Activated CD8-positive, alpha-beta memory T cell treated with anti-CD3 and anti-CD28 coated beads, Interleukin-2, amount 10 ng/mL, durations not matched to agents 7 days and 5 days (primary cell): ENCODE results near the gene GTF2A1L. TPM values are rescaled to one million over a fixed set of nuclear protein-coding genes. Genes with fewer than 3 reads are reported as not detected.
"Not testable (repeated sequence)": the region's sequence is repeated elsewhere in the genome, so short reads cannot be mapped to it uniquely, and the experiment has no call there.

Source experiments
- ATAC-seq: fragments of 150-1000 bp; cut with Tn5 transposase; one replicate; pipeline ENCODE4 v1.10.0; 2021; ENCODE audit warnings: moderate library complexity
- CTCF ChIA-PET: fragments of 350-600 bp; sonication (Branson Sonifier 250); formaldehyde crosslinking; loops from one replicate; lab custom pipeline; 2021; ENCODE audit warnings: antibody characterized with exemption; lab: Charles Lee
- DNase-seq: peaks from one replicate; pipeline ENCODE4 v3.0.0-alpha.2; 2020
- H3K27ac Mint-ChIP-seq: one replicate; pipeline ENCODE4 v1.8.0; 2021; ENCODE audit warnings: mild to moderate bottlenecking, mixed read lengths
- H3K27me3 Mint-ChIP-seq: one replicate; pipeline ENCODE4 v1.8.0; 2021; ENCODE audit warnings: mixed read lengths
- H3K36me3 Mint-ChIP-seq: one replicate; pipeline ENCODE4 v1.8.0; 2021; ENCODE audit warnings: mild to moderate bottlenecking, mixed read lengths
- H3K4me1 Mint-ChIP-seq: one replicate; pipeline ENCODE4 v1.8.0; 2021; ENCODE audit warnings: mixed read lengths
- H3K4me3 Mint-ChIP-seq: one replicate; pipeline ENCODE4 v1.8.0; 2021; ENCODE audit warnings: mild to moderate bottlenecking, moderate library complexity, mixed read lengths
- H3K9me3 Mint-ChIP-seq: one replicate; pipeline ENCODE4 v1.8.0; 2022; ENCODE audit warnings: low read depth, mixed read lengths
- total RNA-seq, 2 experiments: library from RNA; stranded (reverse); gene quantifications; one replicate each; pipeline ENCODE4 v1.2.3, GENCODE V29; 2021

GTF2A1L gene
- total RNA-seq, 2 experiments from 2014 or later, result not detected

GRCh38 chr2:48693645-48694044 lies 76.0 kb downstream of the GTF2A1L start:
- DNase-seq (no peak), ATAC-seq (no peak)
- Mint-ChIP-seq H3K27me3 (no peaks in the 10 kb centered on the region), H3K4me3 (no peak overlapping the region), H3K9me3 (no peaks in the 10 kb centered on the region), H3K4me1 (no peaks in the 10 kb centered on the region), H3K36me3 (no peaks in the 10 kb centered on the region), H3K27ac (no peak overlapping the region)
- CTCF ChIA-PET, result no interaction called here

GRCh38 chr2:48694149-48694548 lies 76.5 kb downstream of the GTF2A1L start:
- no peak for DNase-seq
- no peaks in the 10 kb centered on the region for H3K36me3 Mint-ChIP-seq

DNA sequence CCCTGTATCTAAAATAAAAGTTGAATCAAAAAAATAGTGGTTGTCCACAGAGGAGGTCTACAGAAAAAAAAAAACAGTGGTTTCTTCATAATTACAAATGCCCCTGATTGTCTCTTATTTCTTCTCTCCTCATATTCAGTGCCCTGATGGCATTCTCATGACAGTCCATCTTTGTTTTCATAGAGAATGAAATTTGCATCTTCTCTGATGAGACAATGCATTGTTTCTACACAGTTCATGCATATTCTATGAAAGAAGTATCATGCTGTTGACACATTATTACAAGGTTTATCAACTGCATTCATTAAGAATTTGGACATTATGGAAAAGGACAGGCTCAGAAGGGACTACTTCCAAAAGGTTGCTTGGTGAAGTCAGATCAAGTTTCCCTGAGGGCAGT lies 78.3 kb downstream of the GTF2A1L start:
- H3K36me3 Mint-ChIP-seq, result no peaks in the 10 kb centered on the region
- H3K27me3 Mint-ChIP-seq, result no peaks in the 10 kb centered on the region
- H3K4me1 Mint-ChIP-seq, result no peaks in the 10 kb centered on the region
- H3K9me3 Mint-ChIP-seq, result no peaks in the 10 kb centered on the region
- ATAC-seq, result no peak
- no peak overlapping the region for H3K27ac Mint-ChIP-seq
- CTCF ChIA-PET, result no interaction called here
- no peak overlapping the region for H3K4me3 Mint-ChIP-seq
- DNase-seq, result no peak

More at GRCh38 chr2:48694149-48694548, 76.5 kb downstream of the GTF2A1L start:
- CTCF ChIA-PET, result no interaction called here
- Mint-ChIP-seq H3K27ac (no peak overlapping the region), H3K27me3 (no peaks in the 10 kb centered on the region), H3K9me3 (no peaks in the 10 kb centered on the region), H3K4me1 (no peaks in the 10 kb centered on the region), H3K4me3 (no peak overlapping the region)
- ATAC-seq, result no peak

DNA sequence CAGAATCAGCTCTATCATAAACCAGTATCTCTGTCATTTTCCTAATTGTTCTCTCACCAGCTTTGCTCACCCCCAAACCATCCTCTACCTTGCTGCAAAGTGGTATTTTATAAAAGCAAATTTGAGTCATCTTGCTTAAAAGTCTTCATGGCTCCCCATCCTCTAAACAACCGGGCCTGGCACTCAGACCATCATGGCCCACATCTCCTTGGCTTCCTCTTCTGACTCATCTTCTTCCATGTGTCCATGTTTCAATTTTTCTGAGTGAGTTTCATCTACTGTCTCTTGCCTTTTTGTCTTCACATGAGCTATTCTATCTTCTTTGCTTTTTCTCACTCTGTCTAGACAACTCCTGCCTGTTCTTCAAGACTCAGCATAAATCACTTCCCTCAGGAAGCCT lies 79.2 kb downstream of the GTF2A1L start:
- Mint-ChIP-seq H3K9me3 (no peaks in the 10 kb centered on the region), H3K4me1 (no peaks in the 10 kb centered on the region), H3K4me3 (no peak overlapping the region), H3K27me3 (no peaks in the 10 kb centered on the region), H3K27ac (no peak overlapping the region), H3K36me3 (no peaks in the 10 kb centered on the region)
- CTCF ChIA-PET, result interaction anchor here (0.5 kb wide), 1 partner anchor 18 kb away, joined by 3 read pairs; no protein-coding TSS in a partner anchor
- ATAC-seq, result no peak
- DNase-seq, result no peak

GRCh38 chr2:48699348-48699930 lies 81.8 kb downstream of the GTF2A1L start:
- CTCF ChIA-PET, result no interaction called here
- H3K4me1 Mint-ChIP-seq, result no peaks in the 10 kb centered on the region
- no peak overlapping the region for H3K4me3 Mint-ChIP-seq
- no peak overlapping the region for H3K27ac Mint-ChIP-seq
- H3K27me3 Mint-ChIP-seq, result no peaks in the 10 kb centered on the region
- no peaks in the 10 kb centered on the region for H3K36me3 Mint-ChIP-seq
- ATAC-seq (no peak), DNase-seq (no peak)
- H3K9me3 Mint-ChIP-seq, result no peaks in the 10 kb centered on the region

DNA sequence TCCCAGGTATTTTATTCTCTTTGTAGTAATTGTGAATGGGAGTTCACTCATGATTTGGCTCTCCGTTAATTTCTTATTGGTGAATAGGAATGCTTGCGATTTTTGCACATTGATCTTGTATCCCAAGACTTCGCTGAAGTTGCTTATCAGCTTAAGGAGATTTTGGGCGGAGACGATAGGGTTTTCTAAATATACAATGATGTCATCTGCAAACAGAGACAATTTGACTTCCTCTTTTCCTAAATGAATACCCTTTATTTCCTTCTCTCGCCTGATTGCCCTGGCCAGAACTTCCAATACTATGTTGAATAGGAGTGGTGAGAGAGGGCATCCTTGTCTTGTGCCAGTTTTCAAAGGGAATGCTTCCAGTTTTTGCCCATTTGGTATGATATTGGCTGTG lies 86.0 kb downstream of the GTF2A1L start:
- DNase-seq, CTCF ChIA-PET, H3K36me3 Mint-ChIP-seq, H3K4me3 Mint-ChIP-seq, H3K9me3 Mint-ChIP-seq, H3K27me3 Mint-ChIP-seq, H3K4me1 Mint-ChIP-seq, H3K27ac Mint-ChIP-seq, ATAC-seq: not testable (repeated sequence)

- Mint-ChIP-seq H3K4me3 (no peak overlapping the region), H3K4me1 (no peaks in the 10 kb centered on the region), H3K36me3 (no peaks in the 10 kb centered on the region), H3K27ac (no peak overlapping the region), H3K27me3 (no peaks in the 10 kb centered on the region), H3K9me3 (no peaks in the 10 kb centered on the region)
- ATAC-seq (no peak), DNase-seq (no peak)
- CTCF ChIA-PET, result no interaction called here
Observed at GRCh38 chr2:48707466-48707865, 89.8 kb downstream of the GTF2A1L start.

GRCh38 chr2:48709096-48710034 lies 91.7 kb downstream of the GTF2A1L start:
- DNase-seq (no peak), ATAC-seq (no peak)
- Mint-ChIP-seq H3K27me3 (no peaks in the 10 kb centered on the region), H3K4me1 (no peaks in the 10 kb centered on the region), H3K4me3 (no peak overlapping the region), H3K36me3 (no peaks in the 10 kb centered on the region), H3K9me3 (no peaks in the 10 kb centered on the region), H3K27ac (no peak overlapping the region)
- CTCF ChIA-PET, result no interaction called here

DNA sequence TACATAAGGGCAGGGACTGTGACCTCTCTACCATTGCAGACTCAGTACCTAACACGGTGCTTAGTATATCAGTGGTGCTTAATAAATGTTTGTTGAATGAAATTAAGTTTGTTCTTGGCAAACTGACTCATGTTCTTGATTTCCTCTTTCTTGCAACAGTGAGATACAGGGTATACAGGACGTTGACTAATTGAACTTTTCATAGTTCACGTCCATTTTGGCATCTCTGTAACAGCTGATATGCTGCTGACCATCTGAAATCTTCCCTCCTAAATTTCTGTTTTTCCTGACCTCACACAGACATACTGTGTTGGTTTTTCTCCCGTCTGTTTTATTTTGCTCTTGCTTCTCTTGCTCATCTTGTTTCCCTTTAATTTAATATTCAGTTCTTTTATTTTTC lies 93.7 kb downstream of the GTF2A1L start:
- no peak for DNase-seq
- no peak overlapping the region for H3K27ac Mint-ChIP-seq
- CTCF ChIA-PET, result no interaction called here
- H3K36me3 Mint-ChIP-seq, result no peaks in the 10 kb centered on the region
- H3K9me3 Mint-ChIP-seq, result no peaks in the 10 kb centered on the region
- H3K4me1 Mint-ChIP-seq, result no peaks in the 10 kb centered on the region
- H3K27me3 Mint-ChIP-seq, result no peaks in the 10 kb centered on the region
- no peak overlapping the region for H3K4me3 Mint-ChIP-seq
- no peak for ATAC-seq

- no peaks in the 10 kb centered on the region for H3K9me3 Mint-ChIP-seq
- H3K27ac Mint-ChIP-seq, result no peak overlapping the region
- CTCF ChIA-PET, result no interaction called here
- no peak for ATAC-seq
- H3K36me3 Mint-ChIP-seq, result no peaks in the 10 kb centered on the region
- no peaks in the 10 kb centered on the region for H3K4me1 Mint-ChIP-seq
- no peaks in the 10 kb centered on the region for H3K27me3 Mint-ChIP-seq
- DNase-seq, result no peak
- no peak overlapping the region for H3K4me3 Mint-ChIP-seq
Observed at GRCh38 chr2:48712151-48712550, 94.5 kb downstream of the GTF2A1L start.

GRCh38 chr2:48713647-48714046 lies 96.0 kb downstream of the GTF2A1L start:
- Mint-ChIP-seq H3K36me3 (no peaks in the 10 kb centered on the region), H3K4me3 (no peak overlapping the region), H3K9me3 (no peaks in the 10 kb centered on the region), H3K27me3 (no peaks in the 10 kb centered on the region), H3K4me1 (no peaks in the 10 kb centered on the region), H3K27ac (no peak overlapping the region)
- ATAC-seq (no peak), DNase-seq (no peak)
- CTCF ChIA-PET, result no interaction called here

- DNase-seq (no peak), ATAC-seq (no peak)
- Mint-ChIP-seq H3K4me3 (no peak overlapping the region), H3K9me3 (no peaks in the 10 kb centered on the region), H3K27ac (no peak overlapping the region), H3K27me3 (no peaks in the 10 kb centered on the region), H3K4me1 (no peaks in the 10 kb centered on the region), H3K36me3 (no peaks in the 10 kb centered on the region)
- CTCF ChIA-PET, result no interaction called here
Observed at GRCh38 chr2:48714245-48714644, 96.6 kb downstream of the GTF2A1L start.

DNA sequence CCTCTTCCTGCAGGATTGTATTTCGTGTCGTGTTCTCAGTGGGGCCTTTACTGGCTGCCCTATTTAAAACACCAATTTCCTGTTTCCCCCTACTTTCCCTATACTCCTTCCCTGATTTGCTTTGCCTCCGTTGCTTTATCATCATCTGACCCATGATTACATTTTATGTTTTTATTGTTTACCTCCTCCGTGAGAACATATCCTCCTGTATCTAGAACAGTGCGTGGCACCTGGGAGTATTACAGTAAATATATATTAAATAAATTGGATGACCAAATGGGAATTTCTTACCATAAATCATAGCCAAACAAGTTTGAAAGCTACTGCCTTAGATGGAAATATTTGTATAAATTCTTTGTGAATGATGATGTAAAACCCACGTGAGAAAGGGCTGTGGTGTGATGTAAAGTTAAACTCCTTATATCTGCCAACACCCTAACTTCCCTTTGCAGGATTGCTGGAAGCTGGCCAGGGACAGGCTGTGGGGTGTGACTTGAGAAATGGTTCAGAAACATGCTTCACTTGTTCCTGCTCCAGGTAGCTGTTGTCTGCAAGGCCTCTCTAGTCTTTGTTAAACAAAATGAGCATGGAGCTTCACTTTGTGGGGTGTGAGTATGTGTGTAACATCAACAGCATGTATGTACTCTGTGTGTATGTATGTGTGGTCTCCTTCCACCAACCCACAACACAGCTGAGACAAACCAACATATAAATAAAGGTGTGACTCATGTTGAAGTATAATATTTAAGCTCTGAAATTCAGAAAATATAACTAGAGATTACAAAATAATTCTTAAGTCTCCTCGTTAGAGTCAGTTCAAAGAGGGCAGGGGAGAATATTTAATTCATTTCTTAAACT lies 97.6 kb downstream of the GTF2A1L start:
- ATAC-seq (no peak), DNase-seq (no peak)
- H3K4me1 Mint-ChIP-seq, result no peaks in the 10 kb centered on the region
- CTCF ChIA-PET, result interaction anchor here (0.9 kb wide), 1 partner anchor 19 kb away, joined by 3 read pairs; no protein-coding TSS in a partner anchor
- H3K27ac Mint-ChIP-seq, result no peak overlapping the region
- no peaks in the 10 kb centered on the region for H3K36me3 Mint-ChIP-seq
- no peak overlapping the region for H3K4me3 Mint-ChIP-seq
- H3K9me3 Mint-ChIP-seq, result no peaks in the 10 kb centered on the region
- H3K27me3 Mint-ChIP-seq, result no peaks in the 10 kb centered on the region
